ENCODE measurements around the gene HOXB6.

Gene HOXB6

GRCh38 chr17:48609033-48609432 lies 4.2 kb upstream of the HOXB6 start:
- TF ChIP-seq ZFX (IDR thresholded peaks at IDR 0.05) (no peak), CTCF (conservative IDR thresholded peaks at IDR 0.05) (no peak)
- H3K27ac ChIP-seq: no peak overlapping the region

- TF ChIP-seq CTCF (conservative IDR thresholded peaks at IDR 0.05) (no peak), ZFX (IDR thresholded peaks at IDR 0.05) (no peak)
- H3K27ac ChIP-seq: no peak overlapping the region
Measured at GRCh38 chr17:48608494-48608834, 3.7 kb upstream of the HOXB6 start.

- H3K27ac ChIP-seq: no peak overlapping the region
- no peak for TF ChIP-seq ZFX (IDR thresholded peaks at IDR 0.05)
- no peak for TF ChIP-seq CTCF (conservative IDR thresholded peaks at IDR 0.05)
Measured at GRCh38 chr17:48606892-48607614, 2.3 kb upstream of the HOXB6 start.

- H3K27ac ChIP-seq: no peak overlapping the region
- TF ChIP-seq CTCF (conservative IDR thresholded peaks at IDR 0.05): no peak
- TF ChIP-seq ZFX (IDR thresholded peaks at IDR 0.05): no peak
Measured at GRCh38 chr17:48605991-48606891, 1.5 kb upstream of the HOXB6 start.

- TF ChIP-seq CTCF (conservative IDR thresholded peaks at IDR 0.05) (no peak), ZFX (IDR thresholded peaks at IDR 0.05) (no peak)
- peak overlapping the region; percentile 30 for H3K27ac ChIP-seq
Measured at GRCh38 chr17:48605409-48605919, 678 bp upstream of the HOXB6 start.

GRCh38 chr17:48603959-48604769 lies 622 bp downstream of the HOXB6 start:
- peak overlapping the region; percentile 30 for H3K27ac ChIP-seq
- TF ChIP-seq ZFX (IDR thresholded peaks at IDR 0.05): no peak
- no peak for TF ChIP-seq CTCF (conservative IDR thresholded peaks at IDR 0.05)

All from C4-2B (cell line).